H1 (cell line): Measurements from ENCODE around the gene KCND3. TPM values are rescaled to one million over a fixed set of nuclear protein-coding genes. Genes with fewer than 3 reads are reported as not detected.

Source experiments
- CTCF ChIA-PET: fragments of 300-600 bp; sonication (Branson Sonifier 250); formaldehyde crosslinking; loops from one replicate; lab custom pipeline; 2021; ENCODE audit not compliant: partially characterized antibody; lab: Charles Lee
- POLR2A ChIA-PET: fragments of 300-600 bp; sonication (Branson Sonifier 250); formaldehyde crosslinking; loops from one replicate; lab custom pipeline; 2021; ENCODE audit warnings: inconsistent platforms; ENCODE audit not compliant: partially characterized antibody; lab: Charles Lee
- DNase-seq, 2 experiments: peaks; one replicate each; pipeline versions ENCODE4 v3.0.0 to v3.0.0-alpha.2; 2010 to 2022; ENCODE audit warnings: low spot score in 2 of 2, low read depth in 1 of 2, mixed read lengths in 1 of 2
- FAIRE-seq: peaks from 2 replicates; lab custom pipeline; 2011; peaks lifted over from hg19 to GRCh38; lab: Jason Lieb, UNC
- H2AFZ ChIP-seq: 2 replicates; pipeline ENCODE4 v1.8.1; 2012; ENCODE audit warnings: low read length, inconsistent platforms
- H2AK5ac ChIP-seq: 2 replicates; pipeline ENCODE4 v1.6.1; 2013; ENCODE audit warnings: low read depth, low read length
- H2BK120ac ChIP-seq: replicated peaks from 2 replicates; pipeline ENCODE3; 2013; ENCODE audit warnings: low read depth, low read length, inconsistent platforms
- H2BK12ac ChIP-seq: 2 replicates; pipeline ENCODE4 v1.6.1; 2013; ENCODE audit warnings: low read depth, low read length
- H2BK15ac ChIP-seq: 2 replicates; pipeline ENCODE4 v1.6.1; 2013; ENCODE audit warnings: low read length
- H2BK20ac ChIP-seq: 2 replicates; pipeline ENCODE4 v1.6.1; 2013; ENCODE audit warnings: low read length
- H2BK5ac ChIP-seq: 2 replicates; pipeline ENCODE4 v1.6.1; 2013; ENCODE audit warnings: low read depth, low read length
- H3K14ac ChIP-seq: 2 replicates; pipeline ENCODE4 v1.6.1; 2013; ENCODE audit warnings: inconsistent platforms; ENCODE audit not compliant: insufficient read length
- H3K18ac ChIP-seq: 2 replicates; pipeline ENCODE4 v1.6.1; 2013; ENCODE audit warnings: low read length; ENCODE audit errors: extremely low read depth
- H3K23ac ChIP-seq: 2 replicates; pipeline ENCODE4 v1.6.1; 2013; ENCODE audit warnings: inconsistent platforms; ENCODE audit not compliant: insufficient read length
- H3K23me2 ChIP-seq: 2 replicates; pipeline ENCODE4 v1.6.1; 2013; ENCODE audit warnings: low read depth, low read length
- H3K27ac ChIP-seq: 2 replicates; pipeline ENCODE4 v1.6.1; 2011; ENCODE audit warnings: low read depth, low read length, inconsistent platforms
- H3K27me3 ChIP-seq, 4 experiments: replicated peaks in 1 of 4; 1 replicate in 1 of 4; 2 replicates in 3 of 4; pipeline versions ENCODE4 v1.6.1 to v1.8.1; 2011 to 2013; ENCODE audit warnings: low read length in 3 of 4, mild to moderate bottlenecking in 3 of 4, inconsistent platforms in 2 of 4, mixed read lengths in 2 of 4, moderate library complexity in 1 of 4; ENCODE audit not compliant: control insufficient read depth in 3 of 4, insufficient read depth in 3 of 4; ENCODE audit errors: extremely low read depth in 1 of 4
- H3K36me3 ChIP-seq, 4 experiments: 2 replicates each; pipeline versions ENCODE4 v1.6.1 to v1.8.1; 2011 to 2013; ENCODE audit warnings: mild to moderate bottlenecking in 4 of 4, low read length in 3 of 4, moderate library complexity in 2 of 4, control low read depth in 1 of 4, inconsistent platforms in 1 of 4; ENCODE audit not compliant: insufficient read depth in 4 of 4, control insufficient read depth in 2 of 4
- H3K4ac ChIP-seq: replicated peaks from 2 replicates; pipeline ENCODE3; 2013; ENCODE audit warnings: low read length, low read depth, mixed read lengths, inconsistent platforms; ENCODE audit not compliant: insufficient read length
- H3K4me1 ChIP-seq, 4 experiments: replicated peaks in 1 of 4; 1 replicate in 1 of 4; 2 replicates in 3 of 4; pipeline versions ENCODE4 v1.6.1 to v1.8.1; 2011 to 2013; ENCODE audit warnings: low read length in 3 of 4, inconsistent platforms in 2 of 4, mixed read lengths in 1 of 4; ENCODE audit not compliant: insufficient read depth in 4 of 4, control insufficient read depth in 3 of 4
- H3K4me2 ChIP-seq, 2 experiments: 2 replicates each; pipeline versions ENCODE4 v1.6.1 to v1.8.1; 2011 to 2013; ENCODE audit warnings: low read depth in 2 of 2, low read length in 2 of 2, control low read depth in 1 of 2, inconsistent platforms in 1 of 2, mild to moderate bottlenecking in 1 of 2; ENCODE audit not compliant: insufficient read depth in 1 of 2
- H3K4me3 ChIP-seq, 4 experiments: fragments of 200-600, 300-600 bp in 1 of 4; sonication (generic), shearing (Covaris generic), sonication (Bioruptor Twin) in 1 of 4; 2 replicates each; pipeline versions ENCODE4 v1.5.1 to v1.8.1; 2011 to 2016; ENCODE audit warnings: low read length in 4 of 4, low read depth in 3 of 4, control low read depth in 2 of 4, inconsistent platforms in 2 of 4, mild to moderate bottlenecking in 2 of 4, mixed read lengths in 1 of 4, moderate library complexity in 1 of 4; ENCODE audit not compliant: insufficient read depth in 2 of 4; ENCODE audit errors: extremely low read depth in 1 of 4
- H3K56ac ChIP-seq: replicated peaks from 2 replicates; pipeline ENCODE3; 2013; ENCODE audit warnings: low read depth, mild to moderate bottlenecking, mixed read lengths, low read length, inconsistent platforms; ENCODE audit not compliant: insufficient read length
- H3K79me1 ChIP-seq: 2 replicates; pipeline ENCODE4 v1.6.1; 2013; ENCODE audit warnings: low read depth, low read length, control low read depth
- H3K79me2 ChIP-seq, 2 experiments: 2 replicates each; pipeline versions ENCODE4 v1.6.1 to v1.8.1; 2012 to 2013; ENCODE audit warnings: low read length in 2 of 2, mild to moderate bottlenecking in 2 of 2, inconsistent platforms in 1 of 2; ENCODE audit not compliant: insufficient read depth in 2 of 2, control insufficient read depth in 1 of 2
- H3K9ac ChIP-seq, 4 experiments: replicated peaks in 1 of 4; 1 replicate in 1 of 4; 2 replicates in 3 of 4; pipeline versions ENCODE4 v1.6.1 to v1.8.1; 2011 to 2013; ENCODE audit warnings: low read depth in 3 of 4, low read length in 3 of 4, control low read depth in 2 of 4, mild to moderate bottlenecking in 2 of 4, moderate library complexity in 2 of 4, inconsistent platforms in 1 of 4; ENCODE audit errors: extremely low read depth in 1 of 4
- H3K9me3 ChIP-seq, 2 experiments: 2 replicates each; pipeline versions ENCODE4 v1.6.1 to v1.8.1; 2012 to 2013; ENCODE audit warnings: mild to moderate bottlenecking in 2 of 2, moderate library complexity in 2 of 2, control low read depth in 1 of 2, inconsistent platforms in 1 of 2, low read depth in 1 of 2, low read length in 1 of 2, mixed read lengths in 1 of 2; ENCODE audit not compliant: insufficient read depth in 2 of 2
- H4K20me1 ChIP-seq, 2 experiments: replicated peaks in 1 of 2; 2 replicates each; pipeline versions ENCODE3 to v1.8.1; 2011 to 2013; ENCODE audit warnings: inconsistent platforms in 2 of 2, low read length in 2 of 2, mild to moderate bottlenecking in 1 of 2; ENCODE audit not compliant: insufficient read depth in 2 of 2, control insufficient read depth in 1 of 2
- H4K5ac ChIP-seq: 2 replicates; pipeline ENCODE4 v1.6.1; 2013; ENCODE audit warnings: low read length, low read depth, mixed read lengths, inconsistent platforms; ENCODE audit not compliant: insufficient read length
- H4K8ac ChIP-seq: 2 replicates; pipeline ENCODE4 v1.8.0; 2013; ENCODE audit warnings: mild to moderate bottlenecking, moderate library complexity, low read length, inconsistent platforms; ENCODE audit not compliant: insufficient read depth; ENCODE audit errors: extremely low read depth
- H4K91ac ChIP-seq: replicated peaks from 2 replicates; pipeline ENCODE3; 2013; ENCODE audit warnings: low read length, mixed read lengths, inconsistent platforms; ENCODE audit not compliant: insufficient read length
- BCL11A ChIP-seq, 2 experiments: IDR thresholded peaks; one replicate each; pipeline ENCODE4 v1.6.1; 2011; ENCODE audit warnings: low read depth in 2 of 2, low read length in 2 of 2, mild to moderate bottlenecking in 2 of 2
- EGR1 ChIP-seq: IDR thresholded peaks from 2 replicates; pipeline ENCODE4 v1.6.1; 2011; ENCODE audit warnings: low read depth, low read length, borderline replicate concordance
- POLR2AphosphoS5 ChIP-seq: IDR thresholded peaks from 2 replicates; pipeline ENCODE4 v1.6.1; 2011; ENCODE audit warnings: low read depth, low read length
- RXRA ChIP-seq: IDR thresholded peaks from 2 replicates; pipeline ENCODE4 v1.6.1; 2011; ENCODE audit warnings: low read depth, mild to moderate bottlenecking, low read length, moderate library complexity; ENCODE audit not compliant: insufficient read depth
- TAF1 ChIP-seq: IDR thresholded peaks from 2 replicates; pipeline ENCODE4 v1.6.1; 2011; ENCODE audit warnings: mild to moderate bottlenecking, low read depth, low read length
- TBP ChIP-seq: IDR thresholded peaks from 2 replicates; pipeline ENCODE4 v1.6.1; 2011; ENCODE audit warnings: low read depth, low read length, improper control_type of control experiment
- YY1 ChIP-seq: IDR thresholded peaks from 2 replicates; pipeline ENCODE4 v1.6.1; 2011; ENCODE audit warnings: low read depth, mild to moderate bottlenecking, low read length
- ZNF274 ChIP-seq: IDR thresholded peaks from 2 replicates; pipeline ENCODE4 v1.7.0; 2012; ENCODE audit warnings: low read length, borderline replicate concordance; ENCODE audit errors: extremely low read depth
- WGBS, 2 experiments: shearing (Covaris generic) in 1 of 2; methylation state at CpG; one replicate each; pipeline versions ENCODE4 v1.1.6 to v1.1.7; 2013 to 2015; ENCODE audit warnings: low lambda C conversion rate in 2 of 2, mixed read lengths in 2 of 2, inconsistent platforms in 1 of 2, low coverage in 1 of 2, missing lambda C conversion rate in 1 of 2; ENCODE audit not compliant: insufficient replicate concordance in 2 of 2, insufficient coverage in 1 of 2, insufficient read length in 1 of 2; ENCODE audit errors: extremely low coverage in 1 of 2, missing lambda C conversion rate in 1 of 2; 5-methylcytosine and 5-hydroxymethylcytosine counted together
- polyA plus RNA-seq, 7 experiments: library from polyadenylated mRNA; depleted of rRNA in 3 of 7; stranded (reverse) in 5 of 7; unstranded in 2 of 7; fragments of >200 nt in 5 of 7; fragments of 200-250 nt in 2 of 7; gene quantifications; 1 replicate in 5 of 7; 2 replicates in 1 of 7; 4 replicates in 1 of 7; pipeline versions ENCODE4 v1.2.1 to v1.2.3, GENCODE V29; 2011 to 2013; ENCODE audit warnings: missing spikeins in 2 of 7, mixed read lengths in 2 of 7
- total RNA-seq: library from RNA; stranded (reverse); fragmentation: NEBNext Ultra II Directional; extraction: Animal tissue kit (Norgen Biotek cat#: 25700); gene quantifications from 2 replicates; pipeline ENCODE4 v1.2.1, GENCODE V29; 2021

Gene KCND3
- total and polyA plus RNA-seq, 2 of the 8 experiments (the other 6 are each of a cell fraction or from before 2014, with no cell fraction given), result 0.14 to 0.48 TPM

DNA sequence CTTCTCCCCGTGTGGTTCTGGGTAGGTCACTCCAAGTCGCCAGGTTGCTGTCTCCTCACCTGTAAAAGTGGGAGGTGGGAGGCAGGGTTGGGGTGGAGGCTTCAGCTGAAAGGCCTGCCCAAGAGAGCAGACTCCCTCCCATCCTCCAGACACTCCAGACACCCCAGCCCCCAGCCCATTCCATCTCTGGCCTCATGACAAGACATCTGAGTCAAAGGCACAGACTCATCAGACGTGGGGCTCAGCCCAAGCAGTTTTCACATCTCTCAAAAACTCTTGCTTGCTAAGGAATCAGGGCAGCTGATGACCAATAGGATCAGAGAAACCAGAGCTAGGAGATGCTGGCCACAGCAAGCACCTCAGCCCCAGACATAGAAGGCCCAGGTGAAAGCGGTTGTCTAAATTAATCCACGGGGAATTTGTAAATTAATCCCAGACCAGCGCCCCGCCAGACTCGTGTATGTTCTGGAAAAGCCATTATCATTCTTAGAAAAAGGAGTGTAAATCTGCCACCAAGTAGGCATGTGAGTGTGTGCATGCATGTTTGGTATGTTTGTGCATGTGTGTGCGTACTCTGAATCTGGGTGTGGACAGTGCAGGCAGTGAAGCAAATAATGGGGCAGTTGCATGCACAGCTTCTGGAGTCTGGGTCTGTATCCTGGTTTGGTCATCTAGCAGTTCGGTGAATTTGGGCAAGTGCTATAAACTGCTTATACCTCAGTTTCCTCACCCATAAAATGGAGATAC, 55.2 kb downstream of the KCND3 start:
- WGBS, 2 experiments, result 80% methylated on average over 10 of the region's 10 CpGs; no CpG with 5 or more reads in 1 of the 2 experiments
- no peak for DNase-seq

More for the DNA sequence above, 55.2 kb downstream of the KCND3 start:
- POLR2A ChIA-PET, result no interaction called here
- H3K4me3 ChIP-seq, result no peak overlapping the region
- no peak overlapping the region for H3K27ac ChIP-seq
- H3K79me1 ChIP-seq, result no peaks in the 10 kb centered on the region
- H2BK15ac ChIP-seq, result no peak overlapping the region
- no peak overlapping the region for H3K56ac ChIP-seq
- TF ChIP-seq POLR2AphosphoS5, result no peak
- TF ChIP-seq TBP, result no peak
- TF ChIP-seq TAF1, result no peak
- TF ChIP-seq ZNF274, result no peak
- no peak for TF ChIP-seq RXRA
- no peak for TF ChIP-seq EGR1
- TF ChIP-seq YY1, result no peak
- no peak for TF ChIP-seq BCL11A (IDR thresholded peaks at IDR 0.05; ENCODE audit: low read depth in 2 of 2, low read length in 2 of 2)
- H3K18ac ChIP-seq, result no peak overlapping the region
- H2BK20ac ChIP-seq, result no peak overlapping the region
- H3K36me3 ChIP-seq, result no peaks in the 10 kb centered on the region
- H2BK120ac ChIP-seq, result no peak overlapping the region
- FAIRE-seq, result no peak
- H3K27me3 ChIP-seq, result no peaks in the 10 kb centered on the region
- peaks cover 0 to 5% (median 2%) of the 10 kb centered on the region in 4 experiments; a peak in 4 of 7 replicates for H3K4me1 ChIP-seq
- H3K4ac ChIP-seq, result no peak overlapping the region
- no peak overlapping the region for H4K5ac ChIP-seq
- no peaks in the 10 kb centered on the region for H3K23me2 ChIP-seq
- no peak overlapping the region for H3K4me2 ChIP-seq
- H4K20me1 ChIP-seq, result no peaks in the 10 kb centered on the region
- H3K9me3 ChIP-seq, result no peaks in the 10 kb centered on the region
- no peak overlapping the region for H2AK5ac ChIP-seq
- no peak overlapping the region for H3K23ac ChIP-seq
- no peak overlapping the region for H2AFZ ChIP-seq
- H3K14ac ChIP-seq, result no peak overlapping the region
- no peak overlapping the region for H2BK12ac ChIP-seq
- H2BK5ac ChIP-seq, result no peak overlapping the region
- no peak overlapping the region for H4K8ac ChIP-seq
- CTCF ChIA-PET, result interaction anchor here (1.0 to 1.4 kb wide), 3 partner anchors 30 to 167 kb away, joined by 3 read pairs; no protein-coding TSS in a partner anchor
- no peak overlapping the region; a peak in 1 of 7 replicates for H3K9ac ChIP-seq
- no peaks in the 10 kb centered on the region for H3K79me2 ChIP-seq
- no peak overlapping the region for H4K91ac ChIP-seq
